ENCODE results near the gene CNTN6. TPM values are rescaled to one million over a fixed set of nuclear protein-coding genes. Genes with fewer than 3 reads are reported as not detected.

The CNTN6 gene
- total RNA-seq, 1 experiment from 2014 or later = not detected

- H4K20me1 ChIP-seq (ENCODE audit: control insufficient read depth, insufficient read depth, insufficient read length) = no peaks in the 10 kb centered on the region
- H2AFZ ChIP-seq (ENCODE audit: low read length) = no peak overlapping the region
- H3K4me1 ChIP-seq (ENCODE audit: insufficient read depth, low read length) = no peaks in the 10 kb centered on the region
- no peak overlapping the region for H3K9ac ChIP-seq (ENCODE audit: extremely low read depth, insufficient read length, low read length)
- no peak overlapping the region for H4K91ac ChIP-seq (ENCODE audit: insufficient read length, low read depth, low read length)
- H2BK5ac ChIP-seq (ENCODE audit: insufficient read length, low read length) = no peak overlapping the region
- no peak overlapping the region for H3K4me3 Mint-ChIP-seq
- H3K27ac ChIP-seq (ENCODE audit: insufficient read length, low read depth, low read length) = no peak overlapping the region
- H3K4me2 ChIP-seq (ENCODE audit: insufficient read depth, insufficient read length, low read length) = no peak overlapping the region
- no peak overlapping the region for H2BK12ac ChIP-seq (ENCODE audit: insufficient read length, low read depth, low read length)
- no peaks in the 10 kb centered on the region for H3K79me1 ChIP-seq (ENCODE audit: insufficient read depth, low read depth, low read length, poor library complexity, severe bottlenecking)
- H3K23ac ChIP-seq (ENCODE audit: insufficient read length, low read depth, low read length) = no peak overlapping the region
- no peak for DNase-seq
- no peaks in the 10 kb centered on the region for H3K4me1 Mint-ChIP-seq
- H3K27me3 ChIP-seq (ENCODE audit: insufficient read depth, low read length) = no peaks in the 10 kb centered on the region
- no peaks in the 10 kb centered on the region for H3K9me3 Mint-ChIP-seq
- no peaks in the 10 kb centered on the region for H3K79me2 ChIP-seq (ENCODE audit: insufficient read depth, low read length)
- no peak overlapping the region for H3T11ph ChIP-seq (ENCODE audit: low read length)
- H3K23me2 ChIP-seq (ENCODE audit: insufficient read length, low read depth, low read length, poor library complexity, severe bottlenecking) = no peaks in the 10 kb centered on the region
- no peaks in the 10 kb centered on the region for H3K9me3 ChIP-seq (ENCODE audit: control insufficient read depth, low read depth, low read length)
- no CpG with 5 or more reads among the region's 2 CpGs for WGBS (ENCODE audit: extremely low coverage, insufficient read length, low lambda C conversion rate)
- H3K36me3 Mint-ChIP-seq (ENCODE audit: insufficient read depth in 1 of 3, low read depth in 3 of 3) = no peaks in the 10 kb centered on the region
- no peak for TF ChIP-seq CTCF (conservative IDR thresholded peaks at IDR 0.05)
- no peak overlapping the region for H2AK5ac ChIP-seq (ENCODE audit: insufficient read length, low read length)
- no peak overlapping the region for H2BK120ac ChIP-seq (ENCODE audit: low read depth, low read length, poor library complexity, severe bottlenecking)
- no peak overlapping the region for H2BK15ac ChIP-seq (ENCODE audit: low read depth, low read length)
- no peaks in the 10 kb centered on the region for H3K27me3 Mint-ChIP-seq (ENCODE audit: low read depth)
- no peak overlapping the region for H4K5ac ChIP-seq (ENCODE audit: insufficient read length, low read depth, low read length)
- no peak overlapping the region for H4K8ac ChIP-seq (replicated peaks; ENCODE audit: insufficient read length, low read depth, low read length)
- H3K14ac ChIP-seq (ENCODE audit: insufficient read depth, low read length) = no peak overlapping the region
- H2BK20ac ChIP-seq (ENCODE audit: low read depth, low read length, poor library complexity, severe bottlenecking) = no peak overlapping the region
- H3K56ac ChIP-seq (ENCODE audit: insufficient read length, low read depth, low read length) = no peak overlapping the region
- H3K4ac ChIP-seq (ENCODE audit: low read depth, low read length) = no peak overlapping the region
- no peak overlapping the region for H3K27ac Mint-ChIP-seq
- H3K18ac ChIP-seq (ENCODE audit: insufficient read length, low read depth, low read length) = no peak overlapping the region
Measured at GRCh38 chr3:1147819-1148218, 55.0 kb downstream of the CNTN6 start.
